Omental fat pad (tissue), 4 donors: ENCODE data around the gene SUSD6. TPM values are rescaled to one million over a fixed set of nuclear protein-coding genes. Genes with fewer than 3 reads are reported as not detected.
A peak's percentile ranks its signal among the peaks of the same experiment; 100 is the strongest.
"Not testable (repeated sequence)": the region's sequence is repeated elsewhere in the genome, so short reads cannot be mapped to it uniquely, and the experiment has no call there.

Source experiments
- ATAC-seq: fragments of 150-250 bp; one replicate; pipeline ENCODE4 v1.9.1; 2016; ENCODE audit warnings: mild to moderate bottlenecking, moderate library complexity; ENCODE audit not compliant: low FRiP score
- DNase-seq: peaks from one replicate; pipeline ENCODE4 v3.0.0-alpha.2; 2019; ENCODE audit warnings: low spot score
- total RNA-seq, 4 donors: library from RNA; depleted of rRNA; stranded (reverse); fragments of >200 nt; gene quantifications; one replicate each; pipeline ENCODE4 v1.1.0, GENCODE V29; 2016
- TF ChIP-seq, protein P1 (sequence below), 3 donors: fragments of 450-650 bp; IDR thresholded peaks; one replicate each; pipeline ENCODE4 v1.5.1; 2016 to 2017; ENCODE audit warnings: antibody characterized with exemption in 3 of 3, mild to moderate bottlenecking in 3 of 3, moderate library complexity in 2 of 3

SUSD6 gene
- total RNA-seq, 4 donors from 2014 or later: 31.1 to 73.3 (median 52.7) TPM

DNA sequence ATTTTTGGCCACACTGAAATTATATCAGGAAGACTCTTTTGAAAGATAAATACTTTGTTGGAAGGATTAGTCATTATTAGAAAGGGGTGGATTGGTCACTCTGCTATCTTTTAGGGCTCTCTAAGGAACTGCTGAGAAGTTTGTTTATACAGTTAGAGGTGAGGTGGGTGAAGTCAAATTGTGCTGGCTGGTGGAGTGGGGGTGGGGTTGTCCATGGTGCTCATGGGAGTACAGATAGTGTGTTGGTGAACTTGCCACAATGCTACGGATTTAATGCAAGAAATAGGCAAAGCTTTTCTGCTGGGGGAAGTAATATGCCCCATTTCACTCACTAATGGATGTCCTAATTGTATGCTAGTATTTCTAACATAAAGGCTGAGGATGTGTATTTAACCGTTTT is 35.8 kb downstream of the SUSD6 start:
- TF ChIP-seq, protein P1, sequence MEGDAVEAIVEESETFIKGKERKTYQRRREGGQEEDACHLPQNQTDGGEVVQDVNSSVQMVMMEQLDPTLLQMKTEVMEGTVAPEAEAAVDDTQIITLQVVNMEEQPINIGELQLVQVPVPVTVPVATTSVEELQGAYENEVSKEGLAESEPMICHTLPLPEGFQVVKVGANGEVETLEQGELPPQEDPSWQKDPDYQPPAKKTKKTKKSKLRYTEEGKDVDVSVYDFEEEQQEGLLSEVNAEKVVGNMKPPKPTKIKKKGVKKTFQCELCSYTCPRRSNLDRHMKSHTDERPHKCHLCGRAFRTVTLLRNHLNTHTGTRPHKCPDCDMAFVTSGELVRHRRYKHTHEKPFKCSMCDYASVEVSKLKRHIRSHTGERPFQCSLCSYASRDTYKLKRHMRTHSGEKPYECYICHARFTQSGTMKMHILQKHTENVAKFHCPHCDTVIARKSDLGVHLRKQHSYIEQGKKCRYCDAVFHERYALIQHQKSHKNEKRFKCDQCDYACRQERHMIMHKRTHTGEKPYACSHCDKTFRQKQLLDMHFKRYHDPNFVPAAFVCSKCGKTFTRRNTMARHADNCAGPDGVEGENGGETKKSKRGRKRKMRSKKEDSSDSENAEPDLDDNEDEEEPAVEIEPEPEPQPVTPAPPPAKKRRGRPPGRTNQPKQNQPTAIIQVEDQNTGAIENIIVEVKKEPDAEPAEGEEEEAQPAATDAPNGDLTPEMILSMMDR (IDR thresholded peaks at IDR 0.05): no peak
- no peak for DNase-seq
- ATAC-seq: no peak

DNA sequence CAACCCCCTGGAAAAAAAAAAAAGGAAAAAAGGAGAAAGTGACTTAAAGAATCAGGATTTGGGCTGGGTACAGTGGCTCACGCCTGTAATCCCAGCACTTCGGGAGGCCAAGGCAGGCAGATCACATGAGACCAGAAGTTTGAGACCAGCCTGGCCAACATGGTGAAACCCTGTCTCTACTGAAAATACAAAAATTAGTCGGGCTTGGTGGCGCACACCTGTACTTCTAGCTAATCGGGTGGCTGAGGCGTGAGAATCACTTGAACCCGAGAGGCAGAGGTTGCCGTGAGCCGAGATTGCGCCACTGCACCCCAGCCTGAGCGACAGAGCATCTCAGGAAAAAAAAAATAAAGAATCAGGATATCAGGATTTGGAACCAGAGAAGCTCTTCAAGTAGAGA is 36.2 kb downstream of the SUSD6 start:
- not testable (repeated sequence) for DNase-seq, ATAC-seq

DNA sequence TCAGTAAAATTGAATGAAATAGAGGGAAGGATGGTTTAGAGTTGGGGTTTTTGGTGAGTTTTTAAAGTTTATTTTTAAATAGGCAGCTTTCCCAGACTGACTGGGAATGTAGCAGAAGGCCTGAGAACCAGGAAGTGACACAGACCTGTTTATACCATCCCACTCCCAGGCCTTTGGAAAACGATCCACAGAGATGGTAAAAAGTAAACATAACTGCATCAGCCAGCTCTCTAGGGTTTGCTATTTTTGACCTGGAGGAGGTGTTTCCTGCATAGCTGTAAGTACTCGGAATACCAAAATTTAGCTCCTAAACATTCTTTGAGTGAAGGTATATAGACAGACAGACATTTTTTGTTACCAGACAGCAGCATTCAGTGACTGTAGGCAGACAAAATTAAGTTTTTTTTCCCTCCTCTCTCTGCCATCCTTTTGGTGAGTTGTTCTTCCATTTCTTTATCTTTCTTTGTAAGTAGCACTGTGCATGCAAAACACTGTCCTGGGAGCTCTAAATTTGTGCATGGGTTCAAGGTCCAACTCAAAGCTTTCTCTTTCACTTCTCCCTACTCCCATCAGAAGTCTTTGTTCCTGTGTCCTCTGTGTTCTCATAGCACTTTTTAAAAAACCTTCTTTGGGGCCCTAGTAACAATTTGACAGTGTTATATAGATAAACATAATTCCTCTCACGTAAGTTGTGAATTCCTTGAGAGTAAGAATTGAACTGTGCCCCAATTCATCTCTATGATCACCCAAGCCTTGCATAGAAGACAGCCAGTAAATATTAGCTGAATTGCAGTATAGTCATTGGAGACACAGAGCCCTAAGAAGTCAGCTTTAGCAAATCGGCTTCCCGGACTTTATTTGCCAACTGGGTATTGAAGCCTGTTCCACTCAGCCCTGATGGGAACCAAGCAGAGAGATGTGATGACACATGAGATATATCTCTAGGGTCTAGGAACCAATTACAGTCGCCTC is 37.4 kb downstream of the SUSD6 start:
- ATAC-seq: no peak
- TF ChIP-seq, protein P1 (IDR thresholded peaks at IDR 0.05): no peak

DNA sequence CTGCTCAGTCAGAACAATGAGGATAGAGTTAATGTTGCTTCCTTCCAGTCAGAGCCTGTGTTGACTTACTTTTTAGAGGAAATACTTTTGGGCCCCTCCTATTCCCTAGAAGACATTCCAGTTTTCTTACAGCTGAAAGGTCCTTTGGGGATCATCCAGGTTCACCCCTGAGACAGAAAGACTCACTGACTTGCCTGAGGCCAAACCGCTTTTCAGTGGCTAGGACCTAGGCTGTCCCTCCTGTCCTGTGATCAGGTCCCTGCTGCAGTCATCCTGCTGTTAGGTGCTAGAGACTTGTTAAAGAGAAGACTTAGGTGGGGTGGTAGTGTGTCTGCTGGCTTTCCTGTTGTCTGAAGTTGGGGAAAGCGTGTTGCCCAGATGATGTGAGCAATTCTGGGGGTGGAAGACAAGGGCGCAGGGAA is 39.6 kb downstream of the SUSD6 start:
- TF ChIP-seq, protein P1 (IDR thresholded peaks at IDR 0.05): no peak
- ATAC-seq (no peak), DNase-seq (no peak)

More for the DNA sequence above, 37.4 kb downstream of the SUSD6 start:
- no peak for DNase-seq

DNA sequence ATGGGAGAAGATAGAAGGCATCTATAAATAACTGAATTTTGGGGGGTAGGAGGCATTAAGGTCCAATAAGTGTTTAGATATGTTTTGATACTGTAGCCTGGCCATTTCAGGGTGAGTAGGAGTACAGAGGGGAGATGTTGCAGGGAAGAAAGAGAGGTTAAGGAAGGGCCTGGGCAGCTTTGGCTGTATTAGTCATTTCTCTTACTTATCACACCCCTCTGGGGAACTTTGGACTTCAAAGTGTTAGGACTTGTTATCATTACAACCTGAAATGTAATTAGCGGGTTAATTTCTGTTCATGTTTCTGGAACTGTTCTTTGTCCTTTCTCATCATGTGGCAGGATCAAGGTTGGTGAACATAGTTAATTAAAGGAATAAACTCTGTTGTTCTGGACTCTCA is 40.3 kb downstream of the SUSD6 start:
- ATAC-seq (peak; percentile 61), DNase-seq (no peak)
- TF ChIP-seq, protein P1 (IDR thresholded peaks at IDR 0.05): no peak

DNA sequence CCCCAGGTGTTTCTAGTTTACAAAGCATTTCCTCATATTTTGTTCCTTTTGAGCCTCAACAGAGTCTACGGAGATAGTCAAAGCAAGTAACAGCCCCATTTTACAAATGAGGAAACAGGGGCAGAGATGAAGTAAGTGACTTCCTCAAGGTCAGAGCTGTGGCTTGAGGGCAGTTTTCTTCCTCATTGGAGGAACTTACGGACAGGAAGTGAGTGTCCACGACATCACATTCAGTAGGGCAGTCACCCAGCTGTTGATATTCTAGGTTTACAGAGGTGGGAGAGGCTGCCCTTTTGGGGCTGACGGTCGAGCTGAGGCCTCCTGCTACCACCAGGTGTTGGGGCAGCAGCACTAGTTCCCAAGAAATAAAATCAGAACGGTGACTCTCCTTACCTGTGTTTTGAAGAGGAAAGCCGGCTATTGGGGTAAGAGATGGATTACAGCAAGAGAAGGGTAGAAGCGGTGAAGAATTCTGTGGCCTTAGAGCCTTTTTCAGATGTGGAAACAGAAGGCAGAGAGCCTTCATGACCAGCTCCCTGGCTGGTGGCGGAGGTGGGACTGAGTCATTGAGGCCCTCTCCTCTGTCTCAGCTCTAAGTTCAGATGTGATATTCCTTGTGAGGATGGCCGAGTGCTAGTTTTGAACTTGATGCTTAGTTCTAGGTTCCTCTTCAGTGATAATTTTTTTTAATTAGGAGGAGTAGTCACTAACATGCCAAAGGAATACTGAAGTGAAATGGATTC is 41.7 kb downstream of the SUSD6 start:
- DNase-seq (no peak), ATAC-seq (no peak)
- TF ChIP-seq, protein P1 (IDR thresholded peaks at IDR 0.05): no peak

DNA sequence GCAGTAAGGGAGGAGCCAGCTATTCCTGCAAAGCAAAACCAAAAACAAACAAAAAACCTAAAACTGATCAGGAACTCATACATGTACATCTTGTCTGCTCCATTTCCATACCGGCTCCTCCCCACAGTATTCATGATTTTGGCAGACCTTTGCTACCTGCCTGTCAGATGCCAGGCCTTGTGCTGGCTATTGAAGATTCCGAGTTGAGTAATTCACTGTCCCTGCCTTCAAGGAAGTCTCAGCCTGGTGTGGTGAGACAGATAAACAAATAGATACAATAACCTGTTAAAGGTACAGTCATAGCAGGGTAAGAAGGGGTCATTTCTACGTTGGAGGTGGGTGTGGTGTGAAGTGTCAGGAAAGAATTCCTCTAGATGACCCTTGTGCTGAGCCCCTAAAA is 42.7 kb downstream of the SUSD6 start:
- no peak for DNase-seq
- ATAC-seq: peak; percentile 7
- TF ChIP-seq, protein P1 (IDR thresholded peaks at IDR 0.05): no peak
